ENCODE data around the gene METTL3. TPM values are rescaled to one million over a fixed set of nuclear protein-coding genes. Genes with fewer than 3 reads are reported as not detected.
A peak's percentile ranks its signal among the peaks of the same experiment; 100 is the strongest.

METTL3 gene
- total and polyA plus RNA-seq, 2 of the 13 experiments (the other 11 are each of a cell fraction or from before 2014, with no cell fraction given) = 123 to 130 TPM

DNA sequence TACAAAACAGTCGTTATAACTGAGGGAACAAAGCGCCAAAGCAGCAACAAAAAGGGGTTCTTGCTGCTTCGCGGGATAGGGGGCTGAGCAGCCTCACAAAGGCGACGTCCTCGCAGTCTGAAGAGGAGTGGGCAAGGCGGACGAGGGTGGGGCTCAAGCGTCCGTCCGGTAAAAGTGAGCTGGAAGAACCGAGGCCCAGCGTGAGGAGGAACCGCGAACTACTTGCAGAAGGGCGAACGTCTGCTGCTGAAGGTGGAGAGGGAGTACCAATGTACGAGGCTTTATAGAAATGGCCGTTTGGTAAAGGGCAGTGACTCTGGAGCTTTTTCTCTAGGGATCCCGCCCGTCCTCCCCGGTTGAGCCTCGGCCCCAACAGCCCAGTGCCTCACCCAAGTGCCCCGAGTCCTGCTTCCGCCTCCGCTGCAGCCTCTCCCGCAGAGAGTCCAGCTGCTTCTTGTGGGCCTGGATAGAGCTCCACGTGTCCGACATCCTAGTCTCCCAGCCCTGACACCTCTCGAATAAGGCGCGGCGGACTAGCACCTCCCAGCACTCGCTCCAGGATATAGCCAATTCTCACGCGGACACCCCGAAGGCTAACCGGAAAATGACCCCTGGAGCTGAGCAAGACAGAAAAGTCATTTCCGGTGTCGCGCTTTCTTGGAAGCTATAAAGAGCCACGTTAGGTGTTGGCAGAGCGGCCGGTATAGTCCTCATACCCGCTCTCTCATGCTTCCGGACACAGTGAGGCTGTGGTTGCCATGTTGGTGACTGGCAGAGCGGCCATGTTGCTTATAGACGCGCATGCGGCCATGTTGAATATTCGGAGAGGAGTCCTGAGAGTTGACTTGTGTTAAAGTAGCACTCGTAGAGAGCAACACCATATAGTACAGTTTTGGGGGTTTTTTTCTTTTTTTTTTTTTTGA lies at the start of gene METTL3 (continued):
- TF ChIP-seq U2AF2 (IDR thresholded peaks at IDR 0.05; ENCODE audit: low read depth, low read length) (no peak), ZNF253 (CRISPR knock-in tag; IDR thresholded peaks at IDR 0.05; ENCODE audit: borderline replicate concordance) (peak; percentile 81; the same call in 1 of the 2 replicates), NR1H2 (CRISPR knock-in tag; IDR thresholded peaks at IDR 0.05; ENCODE audit: borderline replicate concordance, low read depth) (peak; percentile 93; the same call in 1 of the 2 replicates), ZNF17 (CRISPR knock-in tag; IDR thresholded peaks at IDR 0.05) (no peak), FOSL1 (CRISPR knock-in tag; IDR thresholded peaks at IDR 0.05; ENCODE audit: borderline replicate concordance) (no peak), PRDM15 (CRISPR knock-in tag; IDR thresholded peaks at IDR 0.05) (peak; percentile 73; the same call in 1 of the 2 replicates), ZHX2 (IDR thresholded peaks at IDR 0.05; ENCODE audit: low read depth) (peak; percentile 100), ZHX2 (CRISPR knock-in tag; IDR thresholded peaks at IDR 0.05; ENCODE audit: borderline replicate concordance) (0 out of 2 replicates have a peak, but pooled peaks have one; percentile 41), FOXA3 (CRISPR knock-in tag; IDR thresholded peaks at IDR 0.05) (peak; percentile 85), HHEX (CRISPR knock-in tag; IDR thresholded peaks at IDR 0.05) (no peak), SMAD1 (CRISPR knock-in tag; IDR thresholded peaks at IDR 0.05; ENCODE audit: borderline replicate concordance, low read depth) (peak; percentile 53; the same call in 1 of the 2 replicates), PLSCR1 (CRISPR knock-in tag; IDR thresholded peaks at IDR 0.05; ENCODE audit: borderline replicate concordance) (no peak; the same call in 1 of the 2 replicates), ZNF44 (CRISPR knock-in tag; IDR thresholded peaks at IDR 0.05) (peak; percentile 92; the same call in 1 of the 2 replicates)
- TF ChIP-seq, protein P1, sequence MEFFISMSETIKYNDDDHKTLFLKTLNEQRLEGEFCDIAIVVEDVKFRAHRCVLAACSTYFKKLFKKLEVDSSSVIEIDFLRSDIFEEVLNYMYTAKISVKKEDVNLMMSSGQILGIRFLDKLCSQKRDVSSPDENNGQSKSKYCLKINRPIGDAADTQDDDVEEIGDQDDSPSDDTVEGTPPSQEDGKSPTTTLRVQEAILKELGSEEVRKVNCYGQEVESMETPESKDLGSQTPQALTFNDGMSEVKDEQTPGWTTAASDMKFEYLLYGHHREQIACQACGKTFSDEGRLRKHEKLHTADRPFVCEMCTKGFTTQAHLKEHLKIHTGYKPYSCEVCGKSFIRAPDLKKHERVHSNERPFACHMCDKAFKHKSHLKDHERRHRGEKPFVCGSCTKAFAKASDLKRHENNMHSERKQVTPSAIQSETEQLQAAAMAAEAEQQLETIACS (CRISPR knock-in tag; IDR thresholded peaks at IDR 0.05) = peak; percentile 40
- TF ChIP-seq, protein P2, sequence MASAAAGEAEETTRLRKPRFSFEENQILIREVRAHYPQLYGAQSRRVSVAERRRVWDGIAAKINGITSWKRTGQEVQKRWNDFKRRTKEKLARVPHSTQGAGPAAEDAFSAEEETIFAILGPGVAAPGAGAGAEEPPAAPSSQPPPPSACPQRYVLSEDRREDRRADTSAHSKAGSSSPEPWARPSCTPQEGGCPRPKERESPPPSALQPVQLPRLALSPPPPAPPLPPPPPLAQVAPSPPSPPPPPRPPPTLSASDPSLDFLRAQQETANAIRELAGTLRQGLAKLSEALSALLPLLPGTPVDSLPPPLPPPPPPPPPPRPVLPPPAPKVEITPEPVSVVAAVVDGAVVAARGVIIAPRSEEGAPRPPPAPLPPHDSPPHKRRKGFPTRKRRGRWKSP (CRISPR knock-in tag; IDR thresholded peaks at IDR 0.05) = peak; percentile 95
